Activated CD8-positive, alpha-beta memory T cell treated with anti-CD3 and anti-CD28 coated beads for 4 hours (primary cell): ENCODE results near the gene FASTKD2.
"Not testable (repeated sequence)": the region's sequence is repeated elsewhere in the genome, so short reads cannot be mapped to it uniquely, and the experiment has no call there.

Source experiments
- DNase-seq, 2 donors: peaks; one replicate each; pipeline ENCODE4 v3.0.0-alpha.2; 2020; ENCODE audit warnings: low read depth in 2 of 2

Gene FASTKD2

GRCh38 chr2:206790311-206790935 lies 25.0 kb downstream of the FASTKD2 start:
- DNase-seq, result no peak

- no peak for DNase-seq
These were observed 27.2 kb downstream of the FASTKD2 start for GRCh38 chr2:206792645-206793044.

- no peak for DNase-seq
These were observed 32.0 kb downstream of the FASTKD2 start for GRCh38 chr2:206797376-206797775.

- no peak for DNase-seq
These were observed 32.6 kb downstream of the FASTKD2 start for GRCh38 chr2:206798000-206798399.

- no peak for DNase-seq
These were observed 33.7 kb downstream of the FASTKD2 start for GRCh38 chr2:206799083-206799482.

GRCh38 chr2:206800506-206801417 lies 35.4 kb downstream of the FASTKD2 start:
- no peak for DNase-seq

GRCh38 chr2:206801418-206802189 lies 36.2 kb downstream of the FASTKD2 start:
- DNase-seq, result no peak

- no peak for DNase-seq
These were observed 37.5 kb downstream of the FASTKD2 start for GRCh38 chr2:206802654-206803514.

GRCh38 chr2:206804326-206804725 lies 38.9 kb downstream of the FASTKD2 start:
- DNase-seq, result no peak

GRCh38 chr2:206805887-206806607 lies 40.6 kb downstream of the FASTKD2 start:
- no peak for DNase-seq

GRCh38 chr2:206807624-206808023 lies 42.2 kb downstream of the FASTKD2 start:
- DNase-seq, result not testable (repeated sequence)

- DNase-seq, result not testable (repeated sequence)
These were observed 47.1 kb downstream of the FASTKD2 start for GRCh38 chr2:206812471-206812870.

GRCh38 chr2:206814498-206814897 lies 49.1 kb downstream of the FASTKD2 start:
- no peak for DNase-seq

GRCh38 chr2:206820807-206821206 lies 55.4 kb downstream of the FASTKD2 start:
- no peak for DNase-seq

- no peak for DNase-seq
These were observed 57.8 kb downstream of the FASTKD2 start for GRCh38 chr2:206823178-206823577.

- DNase-seq, result no peak
These were observed 58.7 kb downstream of the FASTKD2 start for GRCh38 chr2:206824087-206824618.

- DNase-seq, result no peak
These were observed 59.6 kb downstream of the FASTKD2 start for GRCh38 chr2:206824993-206825392.

- DNase-seq, result no peak
These were observed 66.1 kb downstream of the FASTKD2 start for GRCh38 chr2:206831442-206831995.

GRCh38 chr2:206832873-206833272 lies 67.5 kb downstream of the FASTKD2 start:
- no peak for DNase-seq

GRCh38 chr2:206833291-206833690 lies 67.9 kb downstream of the FASTKD2 start:
- DNase-seq, result no peak
